ENCODE measurements around the gene OCA2.

- TF ChIP-seq CTCF (IDR thresholded peaks at IDR 0.05; ENCODE audit: low read length) (no peak), EZH2 (optimal IDR thresholded peaks at IDR 0.05; ENCODE audit: low read depth, low read length) (no peak)
Observed at GRCh38 chr15:27776501-27776900, 322.6 kb downstream of the OCA2 start.
